Panc1 (cell line): ENCODE data around the gene HMHB1.

ENCODE experiments used
- CTCF ChIP-seq: fragments of 450-650 bp; IDR thresholded peaks from 2 replicates; pipeline ENCODE4 v1.5.1; 2017; ENCODE audit warnings: mild to moderate bottlenecking
- POLR2AphosphoS5 ChIP-seq: IDR thresholded peaks from 2 replicates; pipeline ENCODE4 v1.6.1; 2012; ENCODE audit warnings: mild to moderate bottlenecking, low read depth, low read length, moderate library complexity
- REST ChIP-seq, 2 experiments: IDR thresholded peaks; 2 replicates each; pipeline ENCODE4 v1.6.1; 2011 to 2012; ENCODE audit warnings: low read depth in 2 of 2, control low read depth in 1 of 2, low read length in 1 of 2, mild to moderate bottlenecking in 1 of 2, moderate library complexity in 1 of 2; ENCODE audit not compliant: insufficient read depth in 1 of 2

- TF ChIP-seq POLR2AphosphoS5, result no peak
- no peak for TF ChIP-seq CTCF
- no peak for TF ChIP-seq REST (IDR thresholded peaks at IDR 0.05; ENCODE audit: insufficient read depth in 1 of 2, low read depth in 2 of 2, low read length in 1 of 2)
Observed at GRCh38 chr5:143796125-143796524, 15.8 kb upstream of the HMHB1 start.
